MM.1S (cell line): ENCODE data around the gene ADAM21.
"Not testable (repeated sequence)": the region's sequence is repeated elsewhere in the genome, so short reads cannot be mapped to it uniquely, and the experiment has no call there.

ENCODE experiments used
- CTCF ChIP-seq: fragments of 300-600 bp; sonication (generic); IDR thresholded peaks from 2 replicates; pipeline ENCODE4 v1.5.1; 2016; ENCODE audit warnings: antibody characterized with exemption, low read length, mixed read lengths
- EZH2phosphoT487 ChIP-seq: fragments of 300-600 bp; sonication (generic); IDR thresholded peaks from 2 replicates; pipeline ENCODE4 v1.6.1; 2018; ENCODE audit warnings: antibody characterized with exemption, low read length

GRCh38 chr14:70477356-70478105, 25.6 kb downstream of the ADAM21 start:
- TF ChIP-seq CTCF, EZH2phosphoT487: not testable (repeated sequence)
